H1 (cell line): ENCODE results near the gene MRPL54. TPM values are rescaled to one million over a fixed set of nuclear protein-coding genes. Genes with fewer than 3 reads are reported as not detected.
A peak's percentile ranks its signal among the peaks of the same experiment; 100 is the strongest.

Experiments
- CTCF ChIA-PET: fragments of 300-600 bp; sonication (Branson Sonifier 250); formaldehyde crosslinking; loops from one replicate; lab custom pipeline; 2021; ENCODE audit not compliant: partially characterized antibody; lab: Charles Lee
- POLR2A ChIA-PET: fragments of 300-600 bp; sonication (Branson Sonifier 250); formaldehyde crosslinking; loops from one replicate; lab custom pipeline; 2021; ENCODE audit warnings: inconsistent platforms; ENCODE audit not compliant: partially characterized antibody; lab: Charles Lee
- DNase-seq, 2 experiments: peaks; one replicate each; pipeline versions ENCODE4 v3.0.0 to v3.0.0-alpha.2; 2010 to 2022; ENCODE audit warnings: low spot score in 2 of 2, low read depth in 1 of 2, mixed read lengths in 1 of 2
- FAIRE-seq: peaks from 2 replicates; lab custom pipeline; 2011; peaks lifted over from hg19 to GRCh38; lab: Jason Lieb, UNC
- H2AFZ ChIP-seq: 2 replicates; pipeline ENCODE4 v1.8.1; 2012; ENCODE audit warnings: low read length, inconsistent platforms
- H2AK5ac ChIP-seq: 2 replicates; pipeline ENCODE4 v1.6.1; 2013; ENCODE audit warnings: low read depth, low read length
- H2BK120ac ChIP-seq: replicated peaks from 2 replicates; pipeline ENCODE3; 2013; ENCODE audit warnings: low read depth, low read length, inconsistent platforms
- H2BK12ac ChIP-seq: 2 replicates; pipeline ENCODE4 v1.6.1; 2013; ENCODE audit warnings: low read depth, low read length
- H2BK15ac ChIP-seq: 2 replicates; pipeline ENCODE4 v1.6.1; 2013; ENCODE audit warnings: low read length
- H2BK20ac ChIP-seq: 2 replicates; pipeline ENCODE4 v1.6.1; 2013; ENCODE audit warnings: low read length
- H2BK5ac ChIP-seq: 2 replicates; pipeline ENCODE4 v1.6.1; 2013; ENCODE audit warnings: low read depth, low read length
- H3K14ac ChIP-seq: 2 replicates; pipeline ENCODE4 v1.6.1; 2013; ENCODE audit warnings: inconsistent platforms; ENCODE audit not compliant: insufficient read length
- H3K18ac ChIP-seq: 2 replicates; pipeline ENCODE4 v1.6.1; 2013; ENCODE audit warnings: low read length; ENCODE audit errors: extremely low read depth
- H3K23ac ChIP-seq: 2 replicates; pipeline ENCODE4 v1.6.1; 2013; ENCODE audit warnings: inconsistent platforms; ENCODE audit not compliant: insufficient read length
- H3K23me2 ChIP-seq: 2 replicates; pipeline ENCODE4 v1.6.1; 2013; ENCODE audit warnings: low read depth, low read length
- H3K27ac ChIP-seq: 2 replicates; pipeline ENCODE4 v1.6.1; 2011; ENCODE audit warnings: low read depth, low read length, inconsistent platforms
- H3K27me3 ChIP-seq, 4 experiments: replicated peaks in 1 of 4; 1 replicate in 1 of 4; 2 replicates in 3 of 4; pipeline versions ENCODE4 v1.6.1 to v1.8.1; 2011 to 2013; ENCODE audit warnings: low read length in 3 of 4, mild to moderate bottlenecking in 3 of 4, inconsistent platforms in 2 of 4, mixed read lengths in 2 of 4, moderate library complexity in 1 of 4; ENCODE audit not compliant: control insufficient read depth in 3 of 4, insufficient read depth in 3 of 4; ENCODE audit errors: extremely low read depth in 1 of 4
- H3K36me3 ChIP-seq, 4 experiments: 2 replicates each; pipeline versions ENCODE4 v1.6.1 to v1.8.1; 2011 to 2013; ENCODE audit warnings: mild to moderate bottlenecking in 4 of 4, low read length in 3 of 4, moderate library complexity in 2 of 4, control low read depth in 1 of 4, inconsistent platforms in 1 of 4; ENCODE audit not compliant: insufficient read depth in 4 of 4, control insufficient read depth in 2 of 4
- H3K4ac ChIP-seq: replicated peaks from 2 replicates; pipeline ENCODE3; 2013; ENCODE audit warnings: low read length, low read depth, mixed read lengths, inconsistent platforms; ENCODE audit not compliant: insufficient read length
- H3K4me1 ChIP-seq, 4 experiments: replicated peaks in 1 of 4; 1 replicate in 1 of 4; 2 replicates in 3 of 4; pipeline versions ENCODE4 v1.6.1 to v1.8.1; 2011 to 2013; ENCODE audit warnings: low read length in 3 of 4, inconsistent platforms in 2 of 4, mixed read lengths in 1 of 4; ENCODE audit not compliant: insufficient read depth in 4 of 4, control insufficient read depth in 3 of 4
- H3K4me2 ChIP-seq, 2 experiments: 2 replicates each; pipeline versions ENCODE4 v1.6.1 to v1.8.1; 2011 to 2013; ENCODE audit warnings: low read depth in 2 of 2, low read length in 2 of 2, control low read depth in 1 of 2, inconsistent platforms in 1 of 2, mild to moderate bottlenecking in 1 of 2; ENCODE audit not compliant: insufficient read depth in 1 of 2
- H3K4me3 ChIP-seq, 4 experiments: fragments of 200-600, 300-600 bp in 1 of 4; sonication (generic), shearing (Covaris generic), sonication (Bioruptor Twin) in 1 of 4; 2 replicates each; pipeline versions ENCODE4 v1.5.1 to v1.8.1; 2011 to 2016; ENCODE audit warnings: low read length in 4 of 4, low read depth in 3 of 4, control low read depth in 2 of 4, inconsistent platforms in 2 of 4, mild to moderate bottlenecking in 2 of 4, mixed read lengths in 1 of 4, moderate library complexity in 1 of 4; ENCODE audit not compliant: insufficient read depth in 2 of 4; ENCODE audit errors: extremely low read depth in 1 of 4
- H3K56ac ChIP-seq: replicated peaks from 2 replicates; pipeline ENCODE3; 2013; ENCODE audit warnings: low read depth, mild to moderate bottlenecking, mixed read lengths, low read length, inconsistent platforms; ENCODE audit not compliant: insufficient read length
- H3K79me1 ChIP-seq: 2 replicates; pipeline ENCODE4 v1.6.1; 2013; ENCODE audit warnings: low read depth, low read length, control low read depth
- H3K79me2 ChIP-seq, 2 experiments: 2 replicates each; pipeline versions ENCODE4 v1.6.1 to v1.8.1; 2012 to 2013; ENCODE audit warnings: low read length in 2 of 2, mild to moderate bottlenecking in 2 of 2, inconsistent platforms in 1 of 2; ENCODE audit not compliant: insufficient read depth in 2 of 2, control insufficient read depth in 1 of 2
- H3K9ac ChIP-seq, 4 experiments: replicated peaks in 1 of 4; 1 replicate in 1 of 4; 2 replicates in 3 of 4; pipeline versions ENCODE4 v1.6.1 to v1.8.1; 2011 to 2013; ENCODE audit warnings: low read depth in 3 of 4, low read length in 3 of 4, control low read depth in 2 of 4, mild to moderate bottlenecking in 2 of 4, moderate library complexity in 2 of 4, inconsistent platforms in 1 of 4; ENCODE audit errors: extremely low read depth in 1 of 4
- H3K9me3 ChIP-seq, 2 experiments: 2 replicates each; pipeline versions ENCODE4 v1.6.1 to v1.8.1; 2012 to 2013; ENCODE audit warnings: mild to moderate bottlenecking in 2 of 2, moderate library complexity in 2 of 2, control low read depth in 1 of 2, inconsistent platforms in 1 of 2, low read depth in 1 of 2, low read length in 1 of 2, mixed read lengths in 1 of 2; ENCODE audit not compliant: insufficient read depth in 2 of 2
- H4K20me1 ChIP-seq, 2 experiments: replicated peaks in 1 of 2; 2 replicates each; pipeline versions ENCODE3 to v1.8.1; 2011 to 2013; ENCODE audit warnings: inconsistent platforms in 2 of 2, low read length in 2 of 2, mild to moderate bottlenecking in 1 of 2; ENCODE audit not compliant: insufficient read depth in 2 of 2, control insufficient read depth in 1 of 2
- H4K5ac ChIP-seq: 2 replicates; pipeline ENCODE4 v1.6.1; 2013; ENCODE audit warnings: low read length, low read depth, mixed read lengths, inconsistent platforms; ENCODE audit not compliant: insufficient read length
- H4K8ac ChIP-seq: 2 replicates; pipeline ENCODE4 v1.8.0; 2013; ENCODE audit warnings: mild to moderate bottlenecking, moderate library complexity, low read length, inconsistent platforms; ENCODE audit not compliant: insufficient read depth; ENCODE audit errors: extremely low read depth
- H4K91ac ChIP-seq: replicated peaks from 2 replicates; pipeline ENCODE3; 2013; ENCODE audit warnings: low read length, mixed read lengths, inconsistent platforms; ENCODE audit not compliant: insufficient read length
- ATF2 ChIP-seq: IDR thresholded peaks from 2 replicates; pipeline ENCODE4 v1.6.1; 2012; ENCODE audit warnings: low read length, inconsistent platforms
- CHD1 ChIP-seq: IDR thresholded peaks from 2 replicates; pipeline ENCODE4 v1.6.1; 2012; ENCODE audit warnings: low read depth, low read length, improper control_type of control experiment
- EZH2 ChIP-seq: fragments of 200-600 bp; sonication (generic); IDR thresholded peaks from 2 replicates; pipeline ENCODE4 v1.7.1; 2012; ENCODE audit warnings: low read depth, mild to moderate bottlenecking, moderate library complexity, low read length, inconsistent platforms; ENCODE audit not compliant: severe bottlenecking
- FOSL1 ChIP-seq: IDR thresholded peaks from 2 replicates; pipeline ENCODE4 v1.6.1; 2011; ENCODE audit warnings: mild to moderate bottlenecking, low read depth, low read length, moderate library complexity; ENCODE audit not compliant: insufficient read depth
- POU5F1 ChIP-seq: IDR thresholded peaks from 2 replicates; pipeline ENCODE4 v1.6.1; 2011; ENCODE audit warnings: low read depth, mild to moderate bottlenecking, low read length, moderate library complexity
- SP1 ChIP-seq: IDR thresholded peaks from 2 replicates; pipeline ENCODE4 v1.6.1; 2011; ENCODE audit warnings: low read depth, low read length
- TAF7 ChIP-seq: optimal IDR thresholded peaks from 2 replicates; pipeline ENCODE3; 2011; ENCODE audit warnings: low read depth, mild to moderate bottlenecking, inconsistent platforms, low read length, moderate library complexity, borderline replicate concordance
- TCF12 ChIP-seq: IDR thresholded peaks from 2 replicates; pipeline ENCODE4 v1.6.1; 2011; ENCODE audit warnings: low read depth, mild to moderate bottlenecking, low read length
- whole genome bisulfite sequencing, 2 experiments: shearing (Covaris generic) in 1 of 2; methylation state at CpG; one replicate each; pipeline versions ENCODE4 v1.1.6 to v1.1.7; 2013 to 2015; ENCODE audit warnings: low lambda C conversion rate in 2 of 2, mixed read lengths in 2 of 2, inconsistent platforms in 1 of 2, low coverage in 1 of 2, missing lambda C conversion rate in 1 of 2; ENCODE audit not compliant: insufficient replicate concordance in 2 of 2, insufficient coverage in 1 of 2, insufficient read length in 1 of 2; ENCODE audit errors: extremely low coverage in 1 of 2, missing lambda C conversion rate in 1 of 2; 5-methylcytosine and 5-hydroxymethylcytosine counted together
- polyA plus RNA-seq, 7 experiments: library from polyadenylated mRNA; depleted of rRNA in 3 of 7; stranded (reverse) in 5 of 7; unstranded in 2 of 7; fragments of >200 nt in 5 of 7; fragments of 200-250 nt in 2 of 7; gene quantifications; 1 replicate in 5 of 7; 2 replicates in 1 of 7; 4 replicates in 1 of 7; pipeline versions ENCODE4 v1.2.1 to v1.2.3, GENCODE V29; 2011 to 2013; ENCODE audit warnings: missing spikeins in 2 of 7, mixed read lengths in 2 of 7
- total RNA-seq: library from RNA; stranded (reverse); fragmentation: NEBNext Ultra II Directional; extraction: Animal tissue kit (Norgen Biotek cat#: 25700); gene quantifications from 2 replicates; pipeline ENCODE4 v1.2.1, GENCODE V29; 2021
- TF ChIP-seq, protein P1 (sequence below): IDR thresholded peaks from 2 replicates; pipeline ENCODE4 v1.6.1; 2011; ENCODE audit warnings: low read depth, mild to moderate bottlenecking, low read length; ENCODE audit not compliant: insufficient read depth

MRPL54 gene
- total and polyA plus RNA-seq, 2 of the 8 experiments (the other 6 are each of a cell fraction or from before 2014, with no cell fraction given) = 63.8 to 72.8 TPM

GRCh38 chr19:3770136-3770999, 7.9 kb downstream of the MRPL54 start:
- 0 out of 2 replicates have a peak, but pooled peaks cover 3% of the 10 kb centered on the region for H3K79me1 ChIP-seq
- H3K4ac ChIP-seq = no peak overlapping the region
- no peak overlapping the region for H3K4me3 ChIP-seq
- peaks cover 0 to 7% (median 2%) of the 10 kb centered on the region in 4 experiments; a peak in 2 of 7 replicates for H3K4me1 ChIP-seq
- H3K56ac ChIP-seq = no peak overlapping the region
- no peaks in the 10 kb centered on the region for H3K79me2 ChIP-seq
- no peak for FAIRE-seq
- no peak overlapping the region for H3K27ac ChIP-seq
- POLR2A ChIA-PET = interaction anchor here (0.6 to 3.8 kb wide), 6 partner anchors 7 to 218 kb away, joined by 3 to 23 read pairs (median 4); partner anchors contain the start of genes MRPL54 and NMRK2
- no peaks in the 10 kb centered on the region; the same call in 1 of the 2 replicates for H3K23me2 ChIP-seq
- WGBS, 2 experiments = 85% methylated on average over 37 of the region's 53 CpGs; no CpG with 5 or more reads in 1 of the 2 experiments
- no peak overlapping the region for H2BK15ac ChIP-seq
- H4K91ac ChIP-seq = no peak overlapping the region
- H3K27me3 ChIP-seq = no peaks in the 10 kb centered on the region
- H3K23ac ChIP-seq = no peak overlapping the region
- H2AK5ac ChIP-seq = no peak overlapping the region
- H2BK120ac ChIP-seq = no peak overlapping the region
- DNase-seq = no peak
- H2BK5ac ChIP-seq = no peak overlapping the region
- no peak overlapping the region for H3K14ac ChIP-seq
- no peak overlapping the region for H3K9ac ChIP-seq
- no peak overlapping the region for H4K5ac ChIP-seq
- H2BK12ac ChIP-seq = no peak overlapping the region; the same call in 1 of the 2 replicates
- H3K36me3 ChIP-seq = peaks cover 0 to 8% (median 3%) of the 10 kb centered on the region in 4 experiments; a peak in 5 of 8 replicates
- no peak overlapping the region for H2AFZ ChIP-seq
- H3K18ac ChIP-seq = no peak overlapping the region
- H2BK20ac ChIP-seq = 0 out of 2 replicates have a peak overlapping the region, but pooled peaks have one; percentile 32
- H4K20me1 ChIP-seq = peaks cover 0 to 8% of the 10 kb centered on the region in 2 experiments
- H4K8ac ChIP-seq = peak overlapping the region; percentile 65
- peak overlapping the region in 1 of 2 experiments; percentile 3; a peak in 1 of 4 replicates for H3K4me2 ChIP-seq
- H3K9me3 ChIP-seq = no peaks in the 10 kb centered on the region
- TF ChIP-seq POU5F1 = no peak
- TF ChIP-seq FOSL1 = no peak
- no peak for TF ChIP-seq TAF7
- no peak for TF ChIP-seq SP1
- no peak for TF ChIP-seq CHD1
- no peak for TF ChIP-seq ATF2
- TF ChIP-seq, protein P1, sequence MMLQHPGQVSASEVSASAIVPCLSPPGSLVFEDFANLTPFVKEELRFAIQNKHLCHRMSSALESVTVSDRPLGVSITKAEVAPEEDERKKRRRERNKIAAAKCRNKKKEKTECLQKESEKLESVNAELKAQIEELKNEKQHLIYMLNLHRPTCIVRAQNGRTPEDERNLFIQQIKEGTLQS = no peak
- TF ChIP-seq EZH2 = no peak
- no peak for TF ChIP-seq TCF12
- CTCF ChIA-PET = interaction anchor here (0.6 to 3.3 kb wide), 7 partner anchors 13 to 386 kb away, joined by 3 to 17 read pairs (median 3); no protein-coding TSS in a partner anchor
